A549 (cell line): Measurements from ENCODE around the gene ABCC6. TPM values are rescaled to one million over a fixed set of nuclear protein-coding genes. Genes with fewer than 3 reads are reported as not detected.
A peak's percentile ranks its signal among the peaks of the same experiment; 100 is the strongest.
"Not testable (repeated sequence)": the region's sequence is repeated elsewhere in the genome, so short reads cannot be mapped to it uniquely, and the experiment has no call there.

Experiments
- ATAC-seq, 2 experiments: fragments of 200-7000 bp in 1 of 2; fragments of >200 bp in 1 of 2; cut with Nextera tagmentation in 1 of 2; cut with Tn5 transposase in 1 of 2; 3 replicates each; pipeline versions ENCODE4 v1.8.0 to v1.9.1; 2018 to 2020; ENCODE audit warnings: mild to moderate bottlenecking in 1 of 2, moderate library complexity in 1 of 2
- CTCF ChIA-PET: fragments of 300-600 bp; sonication (Branson Sonifier 250); formaldehyde crosslinking; extraction: SDS; loops from one replicate; lab custom pipeline; 2021; ENCODE audit warnings: antibody characterized with exemption, inconsistent platforms; lab: Yijun Ruan, JAX
- POLR2A ChIA-PET: fragments of 350-600 bp; formaldehyde crosslinking; extraction: SDS; loops from one replicate; lab custom pipeline; 2021; ENCODE audit warnings: antibody characterized with exemption, inconsistent platforms; lab: Yijun Ruan, JAX
- DNase-seq, 2 experiments: peaks; one replicate each; pipeline versions ENCODE4 v3.0.0 to v3.0.0-alpha.2; 2011 to 2016; ENCODE audit warnings: low read depth in 1 of 2, low spot score in 1 of 2
- FAIRE-seq: peaks from 2 replicates; lab custom pipeline; 2011; peaks lifted over from hg19 to GRCh38; lab: Jason Lieb, UNC
- H3K27ac ChIP-seq, 2 experiments: fragments of >200 bp; sonication (Bioruptor Twin); formaldehyde crosslinking; 3 replicates each; pipeline ENCODE4 v1.5.1; 2016 to 2017
- H3K4me1 ChIP-seq: fragments of >200 bp; sonication (Bioruptor Twin); formaldehyde crosslinking; 3 replicates; pipeline ENCODE4 v1.6.1; 2016
- H3K4me2 ChIP-seq: fragments of >200 bp; sonication (Bioruptor Twin); formaldehyde crosslinking; 3 replicates; pipeline ENCODE4 v1.6.1; 2016
- H3K4me3 ChIP-seq: fragments of >200 bp; sonication (Bioruptor Twin); formaldehyde crosslinking; 3 replicates; pipeline ENCODE4 v1.5.1; 2016
- H3K9me3 ChIP-seq: fragments of >200 bp; sonication (Bioruptor Twin); formaldehyde crosslinking; 3 replicates; pipeline ENCODE4 v1.6.1; 2016
- CHD4 ChIP-seq: fragments of 200-600 bp; sonication (generic); IDR thresholded peaks from 2 replicates; pipeline ENCODE4 v1.6.1; 2016; ENCODE audit warnings: antibody characterized with exemption, mild to moderate bottlenecking, borderline replicate concordance
- ESRRA ChIP-seq: fragments of 150-350 bp; IDR thresholded peaks from 2 replicates; pipeline ENCODE4 v1.6.1; 2014; ENCODE audit warnings: mild to moderate bottlenecking, low read length, borderline replicate concordance
- FOXS1 ChIP-seq: fragments of 250-450 bp; sonication (Bioruptor Pico); IDR thresholded peaks from 2 replicates; pipeline ENCODE4 v1.5.0; 2020; ENCODE audit warnings: mild to moderate bottlenecking, moderate library complexity
- HOXA7 ChIP-seq: fragments of 250-450 bp; sonication (Bioruptor Pico); IDR thresholded peaks from 2 replicates; pipeline ENCODE4 v1.5.0; 2020; ENCODE audit warnings: mild to moderate bottlenecking, moderate library complexity
- HOXB5 ChIP-seq: fragments of 250-450 bp; sonication (Bioruptor Pico); IDR thresholded peaks from 2 replicates; pipeline ENCODE4 v1.5.0; 2020; ENCODE audit warnings: mild to moderate bottlenecking, moderate library complexity
- MAFK ChIP-seq: fragments of 450-650 bp; IDR thresholded peaks from 2 replicates; pipeline ENCODE4 v1.6.1; 2014; ENCODE audit not compliant: partially characterized antibody
- MAZ ChIP-seq: fragments of 150-350 bp; IDR thresholded peaks from 2 replicates; pipeline ENCODE4 v1.6.1; 2014; ENCODE audit warnings: antibody characterized with exemption, low read depth, low read length, borderline replicate concordance
- MYC ChIP-seq: IDR thresholded peaks from 2 replicates; pipeline ENCODE4 v1.6.1; 2012; ENCODE audit warnings: mild to moderate bottlenecking, inconsistent platforms, low read length, improper control_type of control experiment, borderline replicate concordance
- NR3C1 ChIP-seq: fragments of >200 bp; sonication (Bioruptor Twin); formaldehyde crosslinking; IDR thresholded peaks from 3 replicates; pipeline ENCODE4 v1.6.1; 2017
- POLR2A ChIP-seq: IDR thresholded peaks from 2 replicates; pipeline ENCODE4 v1.6.1; 2012; ENCODE audit warnings: mild to moderate bottlenecking, low read length
- POLR2AphosphoS2 ChIP-seq: conservative IDR thresholded peaks from 2 replicates; pipeline ENCODE4 v1.6.1; 2012; ENCODE audit warnings: low read length, improper control_type of control experiment, inconsistent platforms
- RARB ChIP-seq: fragments of 250-450 bp; sonication (Bioruptor Pico); IDR thresholded peaks from 2 replicates; pipeline ENCODE4 v1.8.0; 2021; ENCODE audit warnings: mild to moderate bottlenecking, moderate library complexity
- RCOR1 ChIP-seq: fragments of 150-350 bp; IDR thresholded peaks from 2 replicates; pipeline ENCODE4 v1.6.1; 2014; ENCODE audit warnings: antibody characterized with exemption, low read length, low read depth
- RNF2 ChIP-seq: fragments of 200-600 bp; sonication (generic); IDR thresholded peaks from 2 replicates; pipeline ENCODE4 v1.6.1; 2016; ENCODE audit warnings: low read depth, mild to moderate bottlenecking, antibody characterized with exemption, moderate library complexity, borderline replicate concordance
- ZNF302 ChIP-seq: fragments of 250-450 bp; sonication (Bioruptor Pico); IDR thresholded peaks from 2 replicates; pipeline ENCODE4 v1.9.0; 2021; ENCODE audit warnings: inconsistent platforms, mild to moderate bottlenecking, moderate library complexity
- WGBS: methylation state at CpG from one replicate; pipeline ENCODE4 v1.1.6; 2017; ENCODE audit errors: missing lambda C conversion rate; 5-methylcytosine and 5-hydroxymethylcytosine counted together
- polyA plus RNA-seq, 4 experiments: library from polyadenylated mRNA; depleted of rRNA in 3 of 4; stranded (reverse); fragments of >200 nt; fragmentation: RNase III in 1 of 4; extraction: RNeasy Plus Mini Kit Qiagen cat#74134 plus additional on column Dnase treatment in 1 of 4; gene quantifications; 2 replicates in 3 of 4; 3 replicates in 1 of 4; pipeline ENCODE4 v1.2.3, GENCODE V29; 2011 to 2017
- TF ChIP-seq, protein P1 (sequence below): IDR thresholded peaks from 2 replicates; pipeline ENCODE4 v1.6.1; 2012; ENCODE audit warnings: low read depth, borderline replicate concordance

The ABCC6 gene
- polyA plus RNA-seq, 2 of the 4 experiments (the other 2 are of a cell fraction): 3.6 to 5.0 TPM

DNA sequence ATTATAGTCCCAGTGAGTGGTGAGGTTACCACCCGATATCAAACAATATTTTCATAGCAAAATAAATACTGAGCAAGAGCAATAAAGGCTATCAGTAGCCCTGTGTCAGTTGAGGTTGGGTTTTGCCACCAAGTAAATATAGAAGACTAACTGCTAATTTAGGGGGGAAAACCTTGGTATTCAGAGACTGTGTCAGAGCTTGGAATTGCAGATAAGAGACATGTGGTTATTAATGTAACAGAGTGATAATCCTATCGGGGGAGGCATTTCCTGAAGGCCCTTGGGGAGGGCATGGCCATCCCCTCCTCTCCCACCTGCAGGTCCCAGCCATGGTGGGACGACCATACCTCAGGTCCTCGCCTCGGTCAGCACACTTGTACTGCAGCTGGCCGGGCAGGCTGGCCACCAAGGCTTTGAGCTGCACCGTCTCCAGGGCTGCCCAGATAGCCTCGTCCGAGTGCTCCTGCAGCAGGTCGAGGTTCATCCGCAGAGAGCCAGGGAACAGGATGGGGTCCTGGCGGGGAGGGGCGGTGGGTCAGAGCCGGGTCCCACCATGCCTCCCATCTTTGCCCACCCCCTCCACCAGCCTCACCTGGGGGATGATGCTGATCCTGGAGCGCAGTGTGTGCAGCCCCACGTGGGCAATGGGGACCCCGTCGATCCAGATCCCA, 68.9 kb downstream of the ABCC6 start:
- FAIRE-seq: no peak
- Histone ChIP-seq H3K4me3 (no peak overlapping the region), H3K9me3 (no peaks in the 10 kb centered on the region), H3K4me1 (peaks cover 2% of the 10 kb centered on the region; the same call in 1 of the 3 replicates), H3K27ac (no peak overlapping the region), H3K4me2 (no peak overlapping the region)
- DNase-seq: no peak
- TF ChIP-seq NR3C1: no peak
- TF ChIP-seq MAZ: no peak
- TF ChIP-seq RNF2: no peak
- no peak for TF ChIP-seq ESRRA
- TF ChIP-seq RCOR1: no peak
- TF ChIP-seq POLR2AphosphoS2: peak; percentile 56; the same call in 1 of the 2 replicates
- TF ChIP-seq MAFK: no peak
- no peak for TF ChIP-seq ZNF302 (CRISPR knock-in tag)
- ATAC-seq: peak; percentile 7 to 8; a peak in 4 of 6 replicates
- WGBS: 67% methylated on average over 10 of the region's 18 CpGs
- POLR2A ChIA-PET: no interaction called here
- CTCF ChIA-PET: interaction anchor here (0.6 to 1.2 kb wide), 3 partner anchors 11 to 231 kb away, joined by 3 to 4 read pairs (median 3); no protein-coding TSS in a partner anchor

DNA sequence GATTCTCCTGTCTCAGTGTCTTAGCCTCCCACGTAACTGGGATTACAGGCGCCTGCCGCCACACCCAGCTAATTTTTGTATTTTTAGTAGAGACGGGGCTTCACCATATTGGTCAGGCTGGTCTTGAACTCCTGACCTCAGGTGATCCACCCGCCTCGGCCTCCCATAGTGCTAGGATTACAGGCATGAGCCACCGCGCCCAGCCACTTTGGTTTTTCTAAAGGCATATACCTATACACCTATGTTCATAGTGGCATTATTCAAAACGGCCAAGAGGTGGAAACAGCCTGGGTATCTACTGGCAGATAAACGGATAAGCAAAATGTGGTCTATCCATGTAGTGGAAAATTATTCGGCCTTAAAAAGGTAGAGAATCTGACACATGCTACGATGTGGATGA, 70.3 kb downstream of the ABCC6 start:
- H3K4me2 ChIP-seq, FAIRE-seq, POLR2A ChIA-PET, H3K4me1 ChIP-seq, H3K27ac ChIP-seq, ATAC-seq, CTCF ChIA-PET, H3K9me3 ChIP-seq, H3K4me3 ChIP-seq, DNase-seq: not testable (repeated sequence)
- WGBS: 94% methylated on average over 12 of the region's 12 CpGs

DNA sequence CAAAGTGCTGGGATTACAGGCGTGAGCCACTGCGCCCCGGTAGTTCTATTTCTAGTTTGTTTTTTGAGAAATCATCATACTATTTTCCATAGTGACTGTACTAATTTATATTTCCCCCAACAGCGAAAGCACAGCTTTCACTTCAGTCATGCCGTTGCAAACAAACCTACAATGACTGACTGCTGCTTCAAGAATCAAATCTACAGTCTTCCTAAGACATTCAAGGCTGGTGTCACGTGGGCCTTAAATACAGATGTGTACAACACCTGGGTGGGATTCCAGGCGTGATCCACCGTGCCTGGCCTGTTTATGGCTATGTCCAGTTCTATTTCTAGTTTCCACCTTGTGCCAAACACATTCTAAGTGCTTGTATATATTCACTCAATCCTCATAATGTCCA, 72.0 kb downstream of the ABCC6 start:
- WGBS: 77% methylated on average over 8 of the region's 8 CpGs

DNA sequence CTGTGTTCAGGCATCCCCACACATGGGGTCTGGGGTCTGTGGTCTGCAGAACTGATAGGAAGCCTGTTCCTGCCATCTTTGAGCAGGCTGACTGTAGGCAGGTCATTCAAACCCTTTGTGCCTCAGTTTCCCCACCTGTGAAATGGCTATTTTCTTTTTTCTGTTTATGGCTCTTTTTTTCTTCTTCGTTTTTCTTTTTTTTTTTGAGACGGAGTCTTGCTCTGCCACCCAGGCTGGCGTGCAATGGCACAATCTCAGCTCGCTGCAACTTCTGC, 72.5 kb downstream of the ABCC6 start:
- Histone ChIP-seq H3K4me3 (no peak overlapping the region), H3K4me1 (peaks cover 2% of the 10 kb centered on the region; the same call in 1 of the 3 replicates), H3K4me2 (no peak overlapping the region), H3K9me3 (no peaks in the 10 kb centered on the region), H3K27ac (no peak overlapping the region)
- POLR2A ChIA-PET: no interaction called here
- ATAC-seq (no peak), FAIRE-seq (no peak), DNase-seq (no peak)
- TF ChIP-seq RARB: no peak
- TF ChIP-seq POLR2AphosphoS2: 0 out of 2 replicates have a peak, but pooled peaks have one; percentile 1
- 94% methylated on average over 4 of the region's 4 CpGs for WGBS
- CTCF ChIA-PET: interaction anchor here (0.8 to 1.4 kb wide), 3 partner anchors 8 to 373 kb away, joined by 3 to 4 read pairs (median 4); no protein-coding TSS in a partner anchor

More for the DNA sequence above, 72.0 kb downstream of the ABCC6 start:
- DNase-seq (no peak), ATAC-seq (no peak), FAIRE-seq (no peak)
- POLR2A ChIA-PET: no interaction called here
- TF ChIP-seq HOXB5 (CRISPR knock-in tag): no peak
- no peak for TF ChIP-seq POLR2A
- TF ChIP-seq FOXS1 (CRISPR knock-in tag): no peak
- no peak for TF ChIP-seq HOXA7
- TF ChIP-seq RARB: no peak
- TF ChIP-seq, protein P1, sequence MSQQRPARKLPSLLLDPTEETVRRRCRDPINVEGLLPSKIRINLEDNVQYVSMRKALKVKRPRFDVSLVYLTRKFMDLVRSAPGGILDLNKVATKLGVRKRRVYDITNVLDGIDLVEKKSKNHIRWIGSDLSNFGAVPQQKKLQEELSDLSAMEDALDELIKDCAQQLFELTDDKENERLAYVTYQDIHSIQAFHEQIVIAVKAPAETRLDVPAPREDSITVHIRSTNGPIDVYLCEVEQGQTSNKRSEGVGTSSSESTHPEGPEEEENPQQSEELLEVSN: no peak
- no peak for TF ChIP-seq MAFK
- no peak for TF ChIP-seq CHD4
- TF ChIP-seq MYC: no peak
- H3K9me3 ChIP-seq: no peaks in the 10 kb centered on the region
- no peak overlapping the region for H3K4me2 ChIP-seq
- no peak overlapping the region for H3K4me3 ChIP-seq
- peaks cover 2% of the 10 kb centered on the region; the same call in 1 of the 3 replicates for H3K4me1 ChIP-seq
- CTCF ChIA-PET: interaction anchor here (0.8 to 1.4 kb wide), 3 partner anchors 9 to 374 kb away, joined by 3 to 4 read pairs (median 4); no protein-coding TSS in a partner anchor
- no peak overlapping the region for H3K27ac ChIP-seq
